B cell (primary cell): ENCODE data around the gene CD151. TPM values are rescaled to one million over a fixed set of nuclear protein-coding genes. Genes with fewer than 3 reads are reported as not detected.

Experiments
- ATAC-seq: fragments of 200-7000 bp; cut with Tn5 transposase; one replicate; pipeline ENCODE4 v1.10.0; 2021; ENCODE audit warnings: low read depth, mild to moderate bottlenecking, moderate number of reproducible peaks, moderate library complexity
- CTCF ChIA-PET: fragments of 350-600 bp; sonication (Branson Sonifier 250); formaldehyde crosslinking; loops from one replicate; lab custom pipeline; 2021; ENCODE audit warnings: antibody characterized with exemption, inconsistent platforms; lab: Charles Lee
- POLR2A ChIA-PET: fragments of 350-600 bp; sonication (Branson Sonifier 250); formaldehyde crosslinking; loops from one replicate; lab custom pipeline; 2021; ENCODE audit warnings: antibody characterized with exemption; lab: Charles Lee
- DNase-seq: peaks from one replicate; pipeline ENCODE4 v3.0.0; 2013
- H2AFZ ChIP-seq: 2 replicates; pipeline ENCODE4 v1.6.1; 2012; ENCODE audit warnings: mild to moderate bottlenecking, low read depth, low read length; ENCODE audit not compliant: insufficient read depth, poor library complexity, severe bottlenecking
- H3K27ac ChIP-seq, 2 donors: 1 replicate in 1 of 2; 2 replicates in 1 of 2; pipeline ENCODE4 v1.5.1; 2012 to 2013; ENCODE audit warnings: low read length in 2 of 2, mild to moderate bottlenecking in 2 of 2, moderate library complexity in 1 of 2
- H3K27me3 ChIP-seq, 4 experiments: fragments of 200-600 bp in 1 of 4; sonication (generic) in 1 of 4; replicated peaks in 1 of 4; 1 replicate in 2 of 4; 2 replicates in 2 of 4; pipeline versions ENCODE4 v1.6.1 to v1.7.0; 2013 to 2016; ENCODE audit warnings: low read length in 3 of 4, mild to moderate bottlenecking in 2 of 4, mixed read lengths in 1 of 4, moderate library complexity in 1 of 4; ENCODE audit not compliant: insufficient read depth in 4 of 4, control insufficient read depth in 3 of 4; ENCODE audit errors: control extremely low read depth in 1 of 4
- H3K36me3 ChIP-seq, 2 experiments: replicated peaks in 1 of 2; 1 replicate in 1 of 2; 2 replicates in 1 of 2; pipeline versions ENCODE4 v1.6.1 to v1.7.1; 2013; ENCODE audit warnings: low read length in 1 of 2; ENCODE audit not compliant: insufficient read depth in 2 of 2, control insufficient read depth in 1 of 2; ENCODE audit errors: control extremely low read depth in 1 of 2, extremely low read depth in 1 of 2
- H3K4me1 ChIP-seq, 2 donors: fragments of 200-600 bp in 1 of 2; sonication (generic) in 1 of 2; 1 replicate in 1 of 2; 2 replicates in 1 of 2; pipeline versions ENCODE4 v1.5.1 to v1.6.1; 2013 to 2017; ENCODE audit warnings: low read length in 2 of 2; ENCODE audit not compliant: control insufficient read depth in 2 of 2, insufficient read depth in 2 of 2
- H3K4me2 ChIP-seq: replicated peaks from 2 replicates; pipeline ENCODE3; 2012; ENCODE audit warnings: mild to moderate bottlenecking, low read depth, low read length; ENCODE audit not compliant: poor library complexity, severe bottlenecking
- H3K4me3 ChIP-seq, 5 experiments: fragments of 200-600 bp in 1 of 5; sonication (generic) in 1 of 5; 1 replicate in 3 of 5; 2 replicates in 2 of 5; pipeline versions ENCODE4 v1.5.1 to v1.7.0; 2011 to 2016; ENCODE audit warnings: low read length in 4 of 5, mild to moderate bottlenecking in 4 of 5, low read depth in 2 of 5, control low read depth in 1 of 5, moderate library complexity in 1 of 5; ENCODE audit not compliant: insufficient read depth in 1 of 5; ENCODE audit errors: control extremely low read depth in 1 of 5, extremely low read depth in 1 of 5
- H3K79me2 ChIP-seq: fragments of 200-600 bp; sonication (generic); one replicate; pipeline ENCODE4 v1.6.0; 2016; ENCODE audit warnings: low read length; ENCODE audit not compliant: control insufficient read depth, insufficient read depth
- H3K9ac ChIP-seq: fragments of 200-600 bp; sonication (generic); 2 replicates; pipeline ENCODE4 v1.6.1; 2017; ENCODE audit warnings: mild to moderate bottlenecking, low read length, moderate library complexity
- H3K9me3 ChIP-seq, 3 donors: one replicate each; pipeline versions ENCODE4 v1.6.1 to v1.7.1; 2013; ENCODE audit warnings: low read length in 2 of 3; ENCODE audit not compliant: control insufficient read depth in 2 of 3, insufficient read depth in 1 of 3; ENCODE audit errors: control extremely low read depth in 1 of 3
- H4K20me1 ChIP-seq: 2 replicates; pipeline ENCODE4 v1.6.0; 2012; ENCODE audit warnings: mild to moderate bottlenecking, low read length; ENCODE audit not compliant: insufficient read depth, control insufficient read depth, poor library complexity, severe bottlenecking
- H3K27ac Mint-ChIP-seq: one replicate; pipeline ENCODE4 v1.8.0; 2021; ENCODE audit warnings: mixed read lengths
- H3K27me3 Mint-ChIP-seq: one replicate; pipeline ENCODE4 v1.8.0; 2021; ENCODE audit warnings: mixed read lengths
- H3K4me1 Mint-ChIP-seq: one replicate; pipeline ENCODE4 v1.8.0; 2021; ENCODE audit warnings: mixed read lengths
- H3K4me3 Mint-ChIP-seq: one replicate; pipeline ENCODE4 v1.8.0; 2021; ENCODE audit warnings: mixed read lengths
- H3K9me3 Mint-ChIP-seq: one replicate; pipeline ENCODE4 v1.8.0; 2022; ENCODE audit warnings: mixed read lengths; ENCODE audit not compliant: insufficient read depth
- EZH2 ChIP-seq: IDR thresholded peaks from 2 replicates; pipeline ENCODE4 v1.6.1; 2012; ENCODE audit warnings: borderline replicate concordance, low read depth, mild to moderate bottlenecking, moderate library complexity, low read length; ENCODE audit not compliant: insufficient read depth, poor library complexity, severe bottlenecking
- WGBS: methylation state at CpG from one replicate; pipeline ENCODE4 v1.1.5; 2013; ENCODE audit warnings: missing lambda C conversion rate; ENCODE audit not compliant: insufficient coverage; 5-methylcytosine and 5-hydroxymethylcytosine counted together
- intact Hi-C: fragments of 100-400 bp; cut with micrococcal nuclease; formaldehyde crosslinking; loops from one replicate; pipeline ENCODE4 v1.10.0; 2022
- polyA plus RNA-seq: library from polyadenylated mRNA; depleted of rRNA; stranded (reverse); fragments of >200 nt; gene quantifications from 2 replicates; pipeline ENCODE4 v1.2.3, GENCODE V29; 2012
- total RNA-seq, 2 donors: library from RNA; stranded (reverse); fragments of 120-200 nt in 1 of 2; gene quantifications; 1 replicate in 1 of 2; 2 replicates in 1 of 2; pipeline versions ENCODE4 v1.2.3 to v1.2.4, GENCODE V29; 2013 to 2022
- TF ChIP-seq, protein P1 (sequence below): fragments of 200-600 bp; IDR thresholded peaks from one replicate; pipeline ENCODE4 v1.8.0; 2022; ENCODE audit warnings: antibody characterized with exemption, mild to moderate bottlenecking

CD151 gene
- total and polyA plus RNA-seq, 2 donors (not counting 1 experiment from before 2014, with no cell fraction given) = 24.4 to 25.5 TPM

- H3K79me2 ChIP-seq = no peaks in the 10 kb centered on the region
- H3K36me3 ChIP-seq = no peaks in the 10 kb centered on the region
- ChIA-PET CTCF (interaction anchor here (1.1 to 2.1 kb wide), 3 partner anchors 11 to 56 kb away, joined by 3 to 6 read pairs (median 3); partner anchors contain the start of gene TSPAN4), POLR2A (interaction anchor here (1.0 to 6.4 kb wide), 3 partner anchors 11 to 36 kb away, joined by 3 to 57 read pairs (median 6); partner anchors contain the start of genes PNPLA2, POLR2L and TSPAN4)
- H3K27me3 ChIP-seq = peaks cover 0 to 65% (median 20%) of the 10 kb centered on the region in 4 experiments
- ATAC-seq (no peak), DNase-seq (peak; percentile 50)
- peaks cover 60 to 67% of the 10 kb centered on the region in 2 donors for H3K4me1 ChIP-seq
- intact Hi-C loops = no loop called here
- Mint-ChIP-seq H3K9me3 (no peaks in the 10 kb centered on the region), H3K27me3 (peaks cover 7% of the 10 kb centered on the region), H3K27ac (no peak overlapping the region), H3K4me1 (peaks cover 48% of the 10 kb centered on the region), H3K4me3 (peak overlapping the region; percentile 70)
- H3K9ac ChIP-seq = peak overlapping the region; percentile 42
- peaks cover 56% of the 10 kb centered on the region for H4K20me1 ChIP-seq
- TF ChIP-seq, protein P1, sequence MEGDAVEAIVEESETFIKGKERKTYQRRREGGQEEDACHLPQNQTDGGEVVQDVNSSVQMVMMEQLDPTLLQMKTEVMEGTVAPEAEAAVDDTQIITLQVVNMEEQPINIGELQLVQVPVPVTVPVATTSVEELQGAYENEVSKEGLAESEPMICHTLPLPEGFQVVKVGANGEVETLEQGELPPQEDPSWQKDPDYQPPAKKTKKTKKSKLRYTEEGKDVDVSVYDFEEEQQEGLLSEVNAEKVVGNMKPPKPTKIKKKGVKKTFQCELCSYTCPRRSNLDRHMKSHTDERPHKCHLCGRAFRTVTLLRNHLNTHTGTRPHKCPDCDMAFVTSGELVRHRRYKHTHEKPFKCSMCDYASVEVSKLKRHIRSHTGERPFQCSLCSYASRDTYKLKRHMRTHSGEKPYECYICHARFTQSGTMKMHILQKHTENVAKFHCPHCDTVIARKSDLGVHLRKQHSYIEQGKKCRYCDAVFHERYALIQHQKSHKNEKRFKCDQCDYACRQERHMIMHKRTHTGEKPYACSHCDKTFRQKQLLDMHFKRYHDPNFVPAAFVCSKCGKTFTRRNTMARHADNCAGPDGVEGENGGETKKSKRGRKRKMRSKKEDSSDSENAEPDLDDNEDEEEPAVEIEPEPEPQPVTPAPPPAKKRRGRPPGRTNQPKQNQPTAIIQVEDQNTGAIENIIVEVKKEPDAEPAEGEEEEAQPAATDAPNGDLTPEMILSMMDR = no peak
- TF ChIP-seq EZH2 = no peak
- no peak overlapping the region for H3K27ac ChIP-seq
- peak overlapping the region; percentile 49 for H2AFZ ChIP-seq
- WGBS = 83% methylated on average over 19 of the region's 23 CpGs
- peak overlapping the region in 3 of 5 experiments; percentile 33 to 58 (median 47) for H3K4me3 ChIP-seq
- peak overlapping the region; percentile 88 for H3K4me2 ChIP-seq
- peaks cover 0 to 15% (median 0%) of the 10 kb centered on the region in 3 donors for H3K9me3 ChIP-seq
Measured at GRCh38 chr11:831961-832528, 707 bp upstream of the CD151 start.
